Osteoblast (primary cell): ENCODE results near the gene CCDC30. TPM values are rescaled to one million over a fixed set of nuclear protein-coding genes. Genes with fewer than 3 reads are reported as not detected.

Source experiments
- DNase-seq: peaks from one replicate; pipeline ENCODE4 v3.0.0; 2011; ENCODE audit warnings: low spot score, mixed read lengths; ENCODE audit not compliant: insufficient read length; ENCODE audit errors: missing footprints
- H2AFZ ChIP-seq: 2 replicates; pipeline ENCODE4 v1.6.0; 2011; ENCODE audit warnings: mild to moderate bottlenecking, low read length
- H3K27ac ChIP-seq: 2 replicates; pipeline ENCODE4 v1.5.1; 2011; ENCODE audit warnings: mild to moderate bottlenecking, low read depth, low read length, moderate library complexity
- H3K27me3 ChIP-seq: 2 replicates; pipeline ENCODE4 v1.6.0; 2012; ENCODE audit warnings: mild to moderate bottlenecking, control low read depth, inconsistent platforms, low read length, moderate library complexity; ENCODE audit not compliant: insufficient read depth
- H3K36me3 ChIP-seq: 2 replicates; pipeline ENCODE4 v1.5.1; 2011; ENCODE audit warnings: mild to moderate bottlenecking, low read length, control low read depth, moderate library complexity; ENCODE audit not compliant: insufficient read depth
- H3K4me1 ChIP-seq: 2 replicates; pipeline ENCODE4 v1.5.1; 2011; ENCODE audit warnings: mild to moderate bottlenecking, low read length, control low read depth, moderate library complexity; ENCODE audit not compliant: insufficient read depth
- H3K4me2 ChIP-seq: 2 replicates; pipeline ENCODE4 v1.6.0; 2011; ENCODE audit warnings: mild to moderate bottlenecking, low read length; ENCODE audit not compliant: insufficient read depth
- H3K4me3 ChIP-seq: fragments of 200-600 bp; sonication (generic); 3 replicates; pipeline ENCODE4 v1.5.1; 2012; ENCODE audit warnings: mild to moderate bottlenecking, low read length, inconsistent platforms; ENCODE audit not compliant: insufficient read depth
- H3K79me2 ChIP-seq: 2 replicates; pipeline ENCODE4 v1.6.0; 2012; ENCODE audit warnings: mild to moderate bottlenecking, low read length, control low read depth, inconsistent platforms; ENCODE audit not compliant: insufficient read depth
- H3K9me3 ChIP-seq: 2 replicates; pipeline ENCODE4 v1.5.1; 2011; ENCODE audit warnings: low read depth, low read length, control low read depth
- H4K20me1 ChIP-seq: 2 replicates; pipeline ENCODE4 v1.6.0; 2012; ENCODE audit warnings: mild to moderate bottlenecking, low read length, control low read depth; ENCODE audit not compliant: insufficient read depth
- CTCF ChIP-seq: IDR thresholded peaks from 2 replicates; pipeline ENCODE4 v1.5.1; 2011; ENCODE audit warnings: mild to moderate bottlenecking, low read depth, low read length, moderate library complexity; ENCODE audit errors: extremely low read depth
- total RNA-seq: library from RNA; depleted of rRNA; stranded (reverse); fragments of >200 nt; gene quantifications from 2 replicates; pipeline ENCODE4 v1.2.3, GENCODE V29; 2012

The CCDC30 gene
- 4.0 and 4.7 TPM in 2 replicates for total RNA-seq

- H3K27me3 ChIP-seq: no peaks in the 10 kb centered on the region
- H2AFZ ChIP-seq: peak within 1 kb of the TSS; percentile 94
- peak; percentile 98 for DNase-seq
- peak within 1 kb of the TSS; percentile 95 for H3K4me2 ChIP-seq
- H3K79me2 ChIP-seq: peaks cover 1% of the 10 kb centered on the region
- H3K4me3 ChIP-seq: peak within 1 kb of the TSS; percentile 85
- peaks cover 11% of the 10 kb centered on the region for H3K4me1 ChIP-seq
- no peaks in the 10 kb centered on the region for H4K20me1 ChIP-seq
- H3K9me3 ChIP-seq: no peaks in the 10 kb centered on the region
- H3K36me3 ChIP-seq: peaks cover 11% of the 10 kb centered on the region
- TF ChIP-seq CTCF: no peak
- peak within 1 kb of the TSS; percentile 49 for H3K27ac ChIP-seq
These were observed at the start of gene CCDC30 for GRCh38 chr1:42462828-42463763. CCDC30 (plus strand) TSS chr1:42463286; CDS start chr1:42480552, 17,266 bp downstream.

DNA sequence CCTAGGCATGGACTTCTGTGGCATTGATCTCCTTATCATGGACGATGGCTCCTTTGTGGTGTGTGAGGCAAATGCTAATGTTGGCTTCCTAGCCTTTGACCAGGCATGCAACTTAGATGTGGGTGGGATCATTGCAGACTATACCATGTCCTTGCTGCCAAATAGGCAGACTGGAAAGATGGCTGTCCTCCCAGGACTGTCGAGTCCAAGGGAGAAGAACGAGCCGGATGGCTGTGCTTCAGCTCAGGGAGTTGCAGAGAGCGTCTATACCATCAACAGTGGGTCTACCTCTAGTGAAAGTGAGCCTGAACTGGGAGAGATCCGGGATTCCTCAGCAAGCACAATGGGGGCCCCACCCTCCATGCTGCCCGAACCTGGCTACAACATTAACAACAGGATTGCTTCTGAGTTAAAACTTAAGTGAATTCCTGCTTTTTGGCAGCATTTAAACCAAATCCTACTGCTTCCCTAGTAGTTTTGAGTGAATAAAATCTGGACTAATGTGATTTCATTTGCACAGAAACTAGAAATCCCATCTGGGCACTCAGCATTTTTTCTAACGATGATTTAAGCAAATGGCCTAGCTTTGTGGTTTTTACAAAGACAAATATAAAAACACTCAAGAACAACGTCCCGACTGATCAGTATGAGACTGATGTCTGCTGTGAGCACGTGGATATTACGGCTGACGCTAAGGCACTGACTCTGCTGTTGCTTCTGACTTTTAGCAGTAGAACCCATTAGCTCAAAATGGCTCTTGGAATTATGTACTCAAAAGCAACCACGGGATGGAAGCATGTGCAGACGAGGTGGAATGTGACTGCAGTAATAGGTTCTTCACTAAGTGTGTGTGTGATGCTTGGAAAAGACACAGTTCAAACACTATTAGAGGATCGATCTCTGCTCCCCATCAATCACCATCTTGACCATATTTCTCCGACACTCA lies 48.3 kb upstream of the CCDC30 start:
- Histone ChIP-seq H3K9me3 (no peaks in the 10 kb centered on the region), H3K4me3 (no peak overlapping the region), H4K20me1 (no peaks in the 10 kb centered on the region), H3K4me1 (no peaks in the 10 kb centered on the region), H3K36me3 (no peaks in the 10 kb centered on the region), H3K79me2 (no peaks in the 10 kb centered on the region), H3K4me2 (no peak overlapping the region), H3K27ac (no peak overlapping the region), H3K27me3 (peaks cover 27% of the 10 kb centered on the region), H2AFZ (no peak overlapping the region)
- DNase-seq: no peak
- TF ChIP-seq CTCF: no peak

DNA sequence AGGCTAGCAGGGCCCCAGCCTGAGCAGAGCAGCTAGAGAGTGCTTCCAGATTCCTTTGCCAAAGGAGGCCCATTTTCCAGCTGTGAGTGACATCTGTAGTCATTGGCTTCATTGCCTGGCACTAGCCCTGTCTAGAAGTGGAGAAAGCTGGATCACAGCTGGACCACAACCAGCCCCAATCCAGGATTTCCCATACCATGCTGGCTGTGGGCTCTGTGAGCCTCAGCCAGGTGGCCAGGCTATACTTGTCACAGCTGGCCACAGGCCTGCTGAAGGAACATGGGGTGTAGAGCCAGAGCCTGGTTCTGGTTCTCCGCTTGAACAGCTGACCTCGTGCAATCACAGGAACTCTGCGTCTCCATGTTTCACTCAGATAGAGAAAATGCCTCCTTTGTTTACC lies 45.9 kb upstream of the CCDC30 start:
- DNase-seq: no peak
- H3K27me3 ChIP-seq: peaks cover 37% of the 10 kb centered on the region
- no peak overlapping the region for H3K4me3 ChIP-seq
- H3K9me3 ChIP-seq: no peaks in the 10 kb centered on the region
- H2AFZ ChIP-seq: no peak overlapping the region
- no peaks in the 10 kb centered on the region for H4K20me1 ChIP-seq
- no peak overlapping the region for H3K27ac ChIP-seq
- no peak overlapping the region for H3K4me2 ChIP-seq
- H3K79me2 ChIP-seq: no peaks in the 10 kb centered on the region
- TF ChIP-seq CTCF: no peak
- H3K4me1 ChIP-seq: peaks cover 10% of the 10 kb centered on the region
- no peaks in the 10 kb centered on the region for H3K36me3 ChIP-seq

GRCh38 chr1:42418516-42418915 lies 44.6 kb upstream of the CCDC30 start:
- H3K4me1 ChIP-seq: peaks cover 10% of the 10 kb centered on the region
- H3K36me3 ChIP-seq: no peaks in the 10 kb centered on the region
- no peak overlapping the region for H3K4me3 ChIP-seq
- no peak overlapping the region for H2AFZ ChIP-seq
- no peak overlapping the region for H3K4me2 ChIP-seq
- TF ChIP-seq CTCF: no peak
- H3K9me3 ChIP-seq: no peaks in the 10 kb centered on the region
- H3K79me2 ChIP-seq: no peaks in the 10 kb centered on the region
- H3K27me3 ChIP-seq: peaks cover 41% of the 10 kb centered on the region
- H3K27ac ChIP-seq: no peak overlapping the region
- no peak for DNase-seq
- H4K20me1 ChIP-seq: no peaks in the 10 kb centered on the region
